Uterus (tissue), 4 donors: ENCODE measurements around the gene NR6A1. TPM values are rescaled to one million over a fixed set of nuclear protein-coding genes. Genes with fewer than 3 reads are reported as not detected.

Experiments used
- DNase-seq, 2 donors: peaks; one replicate each; pipeline ENCODE4 v3.0.0-alpha.2; 2019 to 2020
- H3K27ac ChIP-seq, 2 donors: fragments of 200-600 bp; sonication (generic); 1 replicate in 1 of 2; 2 replicates in 1 of 2; pipeline ENCODE4 v1.5.1; 2016 to 2018
- H3K27me3 ChIP-seq, 2 donors: fragments of 200-600 bp; sonication (generic); one replicate each; pipeline ENCODE4 v1.5.1; 2018 to 2019; ENCODE audit warnings: control low read depth in 1 of 2
- H3K36me3 ChIP-seq, 2 donors: fragments of 200-600 bp; sonication (generic); one replicate each; pipeline ENCODE4 v1.5.1; 2019; ENCODE audit warnings: control low read depth in 1 of 2
- H3K4me1 ChIP-seq, 2 donors: fragments of 200-600 bp; sonication (generic); one replicate each; pipeline ENCODE4 v1.5.1; 2018 to 2019; ENCODE audit warnings: control low read depth in 1 of 2
- H3K4me3 ChIP-seq, 2 donors: fragments of 200-600 bp; sonication (generic); 1 replicate in 1 of 2; 2 replicates in 1 of 2; pipeline ENCODE4 v1.5.1; 2018 to 2019; ENCODE audit warnings: mild to moderate bottlenecking in 1 of 2
- H3K9me3 ChIP-seq, 2 donors: fragments of 200-600 bp; sonication (generic); one replicate each; pipeline ENCODE4 v1.5.1; 2019; ENCODE audit warnings: control low read depth in 1 of 2
- POLR2A ChIP-seq, 2 donors: fragments of 450-650 bp; IDR thresholded peaks; one replicate each; pipeline ENCODE4 v1.6.1; 2016; ENCODE audit warnings: antibody characterized with exemption in 2 of 2, mild to moderate bottlenecking in 1 of 2, moderate library complexity in 1 of 2
- intact Hi-C: fragments of 100-400 bp; cut with DNase I; formaldehyde crosslinking; loops from one replicate; pipeline ENCODE4 v1.15.1; 2023; ENCODE audit warnings: low total_unique reads
- total RNA-seq, 4 donors: library from RNA; depleted of rRNA in 3 of 4; stranded (reverse); fragments of >200 nt in 3 of 4; gene quantifications; one replicate each; pipeline versions ENCODE4 v1.1.0 to v1.2.4, GENCODE V29; 2014 to 2023
- TF ChIP-seq, protein P1 (sequence below), 4 experiments: fragments of 200-600 bp in 2 of 4; fragments of 450-650 bp in 2 of 4; sonication (generic) in 2 of 4; IDR thresholded peaks; one replicate each; pipeline ENCODE4 v1.5.1; 2016 to 2019; ENCODE audit warnings: antibody characterized with exemption in 4 of 4, mild to moderate bottlenecking in 2 of 4, moderate library complexity in 1 of 4
- donor health status: DM: yes; HTN: yes; CAD: no.

NR6A1 gene
- total RNA-seq, 4 donors from 2014 or later, result under 0.01 to 2.6 (median 1.3) TPM; not detected in 1

GRCh38 chr9:124666642-124667041 lies 104.5 kb downstream of the NR6A1 start:
- no peak for TF ChIP-seq POLR2A (IDR thresholded peaks at IDR 0.05)
- TF ChIP-seq, protein P1, sequence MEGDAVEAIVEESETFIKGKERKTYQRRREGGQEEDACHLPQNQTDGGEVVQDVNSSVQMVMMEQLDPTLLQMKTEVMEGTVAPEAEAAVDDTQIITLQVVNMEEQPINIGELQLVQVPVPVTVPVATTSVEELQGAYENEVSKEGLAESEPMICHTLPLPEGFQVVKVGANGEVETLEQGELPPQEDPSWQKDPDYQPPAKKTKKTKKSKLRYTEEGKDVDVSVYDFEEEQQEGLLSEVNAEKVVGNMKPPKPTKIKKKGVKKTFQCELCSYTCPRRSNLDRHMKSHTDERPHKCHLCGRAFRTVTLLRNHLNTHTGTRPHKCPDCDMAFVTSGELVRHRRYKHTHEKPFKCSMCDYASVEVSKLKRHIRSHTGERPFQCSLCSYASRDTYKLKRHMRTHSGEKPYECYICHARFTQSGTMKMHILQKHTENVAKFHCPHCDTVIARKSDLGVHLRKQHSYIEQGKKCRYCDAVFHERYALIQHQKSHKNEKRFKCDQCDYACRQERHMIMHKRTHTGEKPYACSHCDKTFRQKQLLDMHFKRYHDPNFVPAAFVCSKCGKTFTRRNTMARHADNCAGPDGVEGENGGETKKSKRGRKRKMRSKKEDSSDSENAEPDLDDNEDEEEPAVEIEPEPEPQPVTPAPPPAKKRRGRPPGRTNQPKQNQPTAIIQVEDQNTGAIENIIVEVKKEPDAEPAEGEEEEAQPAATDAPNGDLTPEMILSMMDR (IDR thresholded peaks at IDR 0.05), result no peak
- intact Hi-C loops, result no loop called here
- Histone ChIP-seq H3K4me1 (no peaks in the 10 kb centered on the region), H3K27me3 (no peaks in the 10 kb centered on the region), H3K9me3 (no peaks in the 10 kb centered on the region), H3K4me3 (no peak overlapping the region), H3K27ac (no peak overlapping the region), H3K36me3 (no peaks in the 10 kb centered on the region)
- DNase-seq, result no peak

DNA sequence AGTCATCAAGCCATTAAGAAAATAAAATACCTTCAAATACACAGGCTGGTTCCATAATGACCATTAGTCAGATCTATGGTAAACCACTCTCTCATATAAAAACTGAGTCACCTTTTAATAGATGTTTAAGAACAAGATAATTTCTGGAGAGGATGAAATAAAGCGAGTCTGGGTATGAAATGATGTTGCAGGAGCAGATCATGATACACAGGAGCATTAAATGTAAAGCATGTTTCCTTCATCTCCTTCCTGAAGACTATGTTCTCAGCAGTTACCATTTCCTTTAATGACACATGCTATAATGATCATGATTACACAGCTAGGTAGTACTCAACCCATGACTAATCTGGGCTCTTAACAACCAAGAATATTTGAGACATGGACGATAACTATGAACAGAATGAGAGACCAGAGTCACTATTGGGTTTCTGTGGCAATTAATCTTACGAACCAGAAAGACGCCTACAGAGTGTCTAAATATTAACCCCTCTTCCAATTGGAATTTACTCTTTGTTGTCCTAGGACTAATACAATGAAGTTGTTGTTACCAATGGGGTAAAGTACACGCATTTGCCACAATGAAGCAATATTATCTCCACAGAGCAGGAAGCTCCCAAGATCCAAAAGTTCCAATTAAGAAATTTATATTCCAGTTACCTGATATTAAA lies 105.6 kb downstream of the NR6A1 start:
- H3K9me3 ChIP-seq, result no peaks in the 10 kb centered on the region
- H3K36me3 ChIP-seq, result no peaks in the 10 kb centered on the region
- no peaks in the 10 kb centered on the region for H3K4me1 ChIP-seq
- no peak overlapping the region for H3K27ac ChIP-seq
- no peak overlapping the region for H3K4me3 ChIP-seq
- intact Hi-C loops, result no loop called here
- DNase-seq, result no peak
- TF ChIP-seq POLR2A (IDR thresholded peaks at IDR 0.05), result no peak
- TF ChIP-seq, protein P1 (IDR thresholded peaks at IDR 0.05), result no peak
- H3K27me3 ChIP-seq, result no peaks in the 10 kb centered on the region

DNA sequence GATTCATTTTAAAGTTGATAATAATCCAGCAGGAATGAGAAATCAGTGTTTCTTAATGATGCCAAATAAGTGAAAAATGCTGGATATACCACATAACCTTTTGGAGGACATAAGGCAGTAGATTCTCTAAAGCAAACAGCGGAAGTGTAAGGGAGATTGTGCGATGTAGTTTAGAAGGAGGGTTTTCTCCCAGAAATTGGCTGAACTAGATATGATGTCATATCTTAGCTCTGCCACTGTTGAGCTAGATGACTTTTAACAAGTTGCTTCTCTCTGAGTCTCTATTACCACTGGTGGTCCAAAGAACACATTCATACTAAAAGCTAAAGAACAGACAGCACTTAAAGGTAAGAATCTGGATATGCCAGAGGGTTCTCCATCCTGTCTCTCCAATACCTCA lies 107.0 kb downstream of the NR6A1 start:
- no peaks in the 10 kb centered on the region for H3K9me3 ChIP-seq
- no peaks in the 10 kb centered on the region for H3K27me3 ChIP-seq
- H3K4me1 ChIP-seq, result no peaks in the 10 kb centered on the region
- H3K4me3 ChIP-seq, result no peak overlapping the region
- DNase-seq, result no peak
- no peak overlapping the region for H3K27ac ChIP-seq
- intact Hi-C loops, result no loop called here
- no peaks in the 10 kb centered on the region for H3K36me3 ChIP-seq
- TF ChIP-seq, protein P1 (IDR thresholded peaks at IDR 0.05), result no peak
- no peak for TF ChIP-seq POLR2A (IDR thresholded peaks at IDR 0.05)

DNA sequence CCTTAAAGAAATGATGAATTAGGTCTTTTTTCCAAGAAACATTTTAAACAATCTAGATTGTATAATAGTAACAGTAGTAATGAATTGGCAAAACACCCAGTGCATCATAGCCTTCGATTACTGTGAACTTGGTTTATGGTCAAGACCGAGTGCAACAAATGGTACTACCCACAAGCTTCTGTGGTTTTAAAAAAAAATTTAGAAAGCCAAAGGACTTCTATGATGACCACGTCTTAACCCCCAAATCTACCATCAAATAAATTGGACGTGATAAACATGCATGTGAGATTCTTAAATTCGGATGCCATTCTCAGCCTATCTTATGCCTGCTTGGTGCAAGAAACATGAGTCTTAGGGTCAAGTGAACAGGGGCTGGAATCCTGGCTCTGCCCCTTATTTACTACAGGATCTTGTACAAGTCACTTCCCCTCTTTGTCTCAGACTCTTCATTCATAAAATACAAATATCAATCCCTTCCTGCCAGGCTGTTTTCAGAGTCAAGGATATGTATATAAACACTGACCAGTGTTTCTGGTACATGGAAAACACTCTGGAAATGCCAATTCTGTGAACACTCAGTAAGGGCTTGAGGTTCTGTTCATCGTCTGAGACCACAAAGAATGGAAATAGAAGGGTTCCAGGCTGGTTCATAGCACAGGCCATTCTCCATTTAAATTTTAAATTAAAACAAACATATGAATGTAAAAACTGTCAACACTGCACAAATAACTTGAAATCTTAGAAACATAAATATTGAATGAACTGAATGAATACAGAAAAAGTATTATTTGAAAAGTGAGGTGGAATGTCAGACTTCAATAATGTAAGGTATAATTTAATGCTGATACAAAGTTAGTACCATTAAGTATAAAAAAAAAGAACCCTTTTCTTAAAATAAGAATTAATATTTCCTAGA lies 107.8 kb downstream of the NR6A1 start:
- Histone ChIP-seq H3K4me1 (no peaks in the 10 kb centered on the region), H3K9me3 (no peaks in the 10 kb centered on the region), H3K4me3 (no peak overlapping the region), H3K27ac (no peak overlapping the region), H3K36me3 (no peaks in the 10 kb centered on the region), H3K27me3 (no peaks in the 10 kb centered on the region)
- TF ChIP-seq, protein P1 (IDR thresholded peaks at IDR 0.05), result no peak
- no peak for TF ChIP-seq POLR2A (IDR thresholded peaks at IDR 0.05)
- intact Hi-C loops, result no loop called here
- no peak for DNase-seq

DNA sequence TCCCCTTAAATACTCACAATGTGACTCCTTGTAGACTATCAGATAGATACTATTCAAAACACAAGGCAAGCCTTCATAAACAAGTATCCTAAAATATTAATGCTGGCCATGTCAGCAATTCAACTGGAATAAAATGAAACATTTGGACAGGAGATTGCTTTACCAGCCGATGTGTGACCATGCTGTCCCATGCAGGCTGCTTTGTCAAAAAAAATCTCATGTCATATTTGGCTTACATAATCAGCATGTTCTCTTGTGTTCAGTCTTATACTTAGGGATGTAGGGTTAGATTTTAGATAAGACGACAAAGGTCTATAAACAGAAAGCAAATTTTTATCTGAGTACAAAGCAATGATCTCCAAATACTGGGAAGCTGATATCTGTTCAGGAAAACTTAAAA lies 108.5 kb downstream of the NR6A1 start:
- Histone ChIP-seq H3K27me3 (no peaks in the 10 kb centered on the region), H3K9me3 (no peaks in the 10 kb centered on the region), H3K27ac (no peak overlapping the region), H3K4me3 (no peak overlapping the region), H3K36me3 (no peaks in the 10 kb centered on the region), H3K4me1 (no peaks in the 10 kb centered on the region)
- TF ChIP-seq POLR2A (IDR thresholded peaks at IDR 0.05), result no peak
- TF ChIP-seq, protein P1 (IDR thresholded peaks at IDR 0.05), result no peak
- DNase-seq, result no peak
- intact Hi-C loops, result no loop called here
